GM18499 (cell line): ENCODE measurements around the gene CDK6.

Experiments
- ATAC-seq: cut with Tn5 transposase; IDR thresholded peaks from one replicate; pipeline ENCODE4 v1.9.1; 2021; ENCODE audit warnings: moderate number of reproducible peaks; ENCODE audit not compliant: insufficient read depth, unreplicated experiment

CDK6 gene

DNA sequence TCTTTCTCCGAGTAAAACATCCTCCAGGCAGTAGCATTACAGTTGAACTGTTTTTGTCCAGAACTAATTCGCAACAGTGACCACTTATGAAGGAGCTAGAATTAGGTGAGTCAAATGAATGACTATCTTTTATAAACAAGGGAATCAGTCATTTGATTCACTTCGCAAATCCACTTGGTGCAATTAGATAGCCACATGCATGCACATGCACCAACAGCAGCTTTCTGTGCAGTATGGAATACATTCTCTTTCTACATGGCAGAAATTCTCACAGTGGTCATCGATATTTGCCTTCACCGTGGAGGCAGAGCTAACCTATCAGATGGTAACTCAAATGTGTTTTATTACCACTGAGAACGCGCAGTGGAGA is 118.8 kb downstream of the CDK6 start:
- ATAC-seq = no peak

DNA sequence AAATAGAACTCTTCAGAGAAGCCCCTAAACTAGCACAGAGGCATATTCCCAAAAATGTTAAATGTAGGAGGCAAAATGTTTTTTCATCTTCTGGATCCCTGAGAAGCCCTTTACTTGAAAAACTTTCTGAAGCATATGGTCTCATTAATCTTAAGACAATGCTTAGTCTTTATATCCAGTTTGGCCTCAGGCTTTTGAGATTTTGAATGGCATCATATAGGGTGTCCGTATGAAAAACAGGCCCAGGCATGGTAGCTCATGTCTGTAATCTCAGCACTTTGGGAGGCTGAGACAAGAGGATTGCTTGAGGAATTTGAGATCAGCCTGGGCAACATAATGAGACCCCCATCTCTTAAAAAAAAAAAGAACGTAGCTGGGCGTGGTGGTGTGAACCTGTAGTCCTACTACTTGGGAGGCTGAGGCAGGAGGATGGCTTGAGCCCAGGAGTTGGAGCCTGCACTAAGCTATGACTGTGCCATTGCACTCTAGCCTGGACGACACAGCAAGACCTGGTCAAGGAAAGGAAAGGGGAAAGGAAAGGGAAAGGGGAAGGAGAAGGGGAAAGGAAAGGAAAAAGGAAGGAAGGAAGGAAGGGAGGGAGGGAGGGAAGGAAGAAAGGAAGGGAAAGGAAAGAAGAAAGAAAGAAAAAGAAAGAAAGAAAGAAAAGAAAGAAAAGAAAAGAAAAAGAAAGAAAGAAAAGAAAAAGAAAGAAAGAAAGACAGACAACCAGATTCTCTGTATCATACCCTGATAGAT is 119.4 kb downstream of the CDK6 start:
- no peak for ATAC-seq

DNA sequence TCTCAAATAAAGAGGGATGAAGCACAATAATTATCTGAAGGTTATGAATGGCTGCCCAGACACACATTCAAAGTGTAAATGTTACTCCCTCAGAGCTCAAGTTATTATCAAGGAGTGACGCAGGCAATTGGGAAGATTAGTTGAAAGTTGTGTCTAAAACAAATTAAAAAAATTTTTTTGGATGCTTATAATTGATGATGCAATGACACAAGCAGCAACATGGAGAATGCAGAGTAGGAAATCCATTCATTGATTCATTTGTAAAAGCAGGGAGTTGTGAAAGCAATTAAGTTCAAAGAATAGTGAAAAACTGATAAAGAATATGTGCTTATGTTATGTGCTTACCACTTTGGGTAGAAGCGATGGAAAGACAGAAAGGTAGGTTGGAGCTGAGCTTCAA is 120.4 kb downstream of the CDK6 start:
- ATAC-seq = no peak

DNA sequence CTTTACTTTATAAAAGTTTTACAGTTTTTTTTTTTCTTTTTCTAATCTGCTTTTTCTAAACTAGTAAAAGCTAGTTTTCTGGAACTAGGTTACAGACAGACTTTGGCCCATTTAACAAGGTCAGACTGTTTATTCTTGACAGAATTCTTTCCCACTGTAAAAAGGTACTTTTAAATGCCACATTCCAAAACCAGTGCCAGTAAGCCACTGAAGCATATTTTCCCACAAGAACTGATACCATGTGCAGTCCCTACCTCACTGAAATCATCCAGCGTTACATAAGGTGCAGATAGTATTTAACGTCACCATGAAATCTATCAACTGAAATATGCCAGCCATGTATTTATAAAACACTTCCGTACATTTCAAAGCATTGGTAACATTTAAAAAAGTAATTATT is 121.6 kb downstream of the CDK6 start:
- ATAC-seq = no peak

DNA sequence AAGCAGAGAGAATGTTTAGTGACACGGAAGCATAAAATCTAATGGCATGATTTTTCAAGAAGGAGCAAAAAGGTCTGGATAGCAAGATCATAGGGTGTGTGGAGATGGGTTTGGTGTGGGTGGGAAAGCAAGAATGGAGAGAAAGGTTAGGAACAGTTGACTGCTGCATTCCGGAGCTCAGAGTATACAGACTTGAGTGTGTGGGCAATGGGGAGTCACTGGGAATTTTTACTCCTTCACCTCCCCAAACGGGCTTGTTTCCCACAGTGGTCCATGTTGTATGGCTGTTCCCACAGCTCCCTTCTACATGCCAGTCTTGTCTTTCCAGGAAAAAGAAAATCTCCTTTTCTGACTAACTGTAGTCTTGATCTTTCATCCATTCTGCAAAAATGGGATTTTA is 122.1 kb downstream of the CDK6 start:
- ATAC-seq = no peak

DNA sequence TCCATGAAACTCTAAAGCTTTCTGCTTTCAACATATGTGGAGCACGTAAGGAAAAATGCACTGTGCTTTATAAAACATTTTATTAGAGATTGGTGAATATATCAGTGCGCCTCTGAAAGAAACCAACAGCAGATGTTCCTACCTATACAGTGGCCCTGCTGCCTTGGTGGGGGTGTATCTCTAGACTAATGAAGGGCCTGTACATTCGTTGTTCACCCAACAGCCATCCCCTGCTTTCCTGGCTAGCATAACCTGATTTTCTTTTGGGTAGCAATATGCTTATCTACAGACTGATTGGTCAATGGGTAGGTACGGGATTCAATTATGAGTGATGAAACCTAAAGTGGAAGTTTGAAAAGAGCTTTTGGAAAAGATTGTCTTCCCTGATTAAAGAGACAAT is 126.5 kb downstream of the CDK6 start:
- no peak for ATAC-seq

DNA sequence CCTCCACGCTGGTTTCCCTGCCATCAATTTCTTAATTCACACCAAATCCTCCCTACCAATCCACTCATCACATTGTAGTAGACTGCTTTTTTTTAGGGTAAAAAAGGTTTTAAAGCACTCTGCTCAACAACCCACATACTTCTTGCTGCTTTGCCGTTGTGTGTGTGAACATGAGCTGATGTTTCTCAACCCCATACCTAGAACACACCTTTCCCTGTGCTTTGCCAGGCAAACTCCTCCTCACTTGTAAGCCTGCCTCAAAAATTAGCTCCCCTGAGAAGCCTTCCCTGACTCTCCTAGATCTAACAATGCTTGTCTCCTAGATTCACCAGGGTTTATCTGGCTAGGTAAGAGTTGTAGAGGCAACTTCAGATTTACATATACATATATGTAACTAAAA is 127.2 kb downstream of the CDK6 start:
- ATAC-seq = no peak

DNA sequence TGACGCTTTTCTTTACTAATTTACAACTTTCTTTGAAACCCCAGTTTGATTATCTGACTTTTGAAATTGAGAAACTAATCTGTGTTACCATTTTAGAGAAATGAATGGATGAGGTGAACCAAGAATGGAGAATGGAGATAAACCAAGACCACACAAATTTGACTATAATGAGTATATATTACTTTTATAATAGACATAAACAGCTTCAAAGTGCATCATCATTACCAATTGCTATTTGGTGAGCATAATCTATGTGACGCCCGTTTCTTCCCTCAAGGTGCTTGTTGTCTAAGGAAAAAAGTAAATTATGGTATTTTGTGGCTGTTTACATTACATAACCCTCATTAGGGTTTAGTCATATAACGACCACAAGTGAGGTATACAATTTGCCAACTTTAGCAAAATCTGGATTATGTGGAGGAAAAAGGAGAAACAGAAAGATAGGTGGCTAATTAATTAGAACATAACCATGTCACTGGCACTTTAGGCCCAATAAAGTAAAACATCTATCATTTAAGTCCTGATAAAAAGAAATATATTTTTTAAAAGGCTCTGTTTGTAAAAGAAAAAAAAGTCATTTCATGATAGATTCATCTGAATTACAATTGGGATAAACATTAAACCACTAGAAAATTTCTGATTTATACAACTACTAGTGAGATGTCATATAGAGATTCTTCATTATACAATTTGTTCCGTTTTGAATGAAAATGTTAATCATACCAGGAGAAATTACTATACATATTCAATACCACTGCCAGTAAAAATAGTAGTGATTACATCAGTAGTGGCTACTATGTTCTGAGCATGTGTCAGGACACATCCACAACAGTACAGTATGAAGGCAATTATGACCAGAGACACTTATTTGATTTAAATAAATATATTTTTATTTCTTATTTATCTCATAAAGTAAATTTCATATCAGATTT is 128.0 kb downstream of the CDK6 start:
- no peak for ATAC-seq

DNA sequence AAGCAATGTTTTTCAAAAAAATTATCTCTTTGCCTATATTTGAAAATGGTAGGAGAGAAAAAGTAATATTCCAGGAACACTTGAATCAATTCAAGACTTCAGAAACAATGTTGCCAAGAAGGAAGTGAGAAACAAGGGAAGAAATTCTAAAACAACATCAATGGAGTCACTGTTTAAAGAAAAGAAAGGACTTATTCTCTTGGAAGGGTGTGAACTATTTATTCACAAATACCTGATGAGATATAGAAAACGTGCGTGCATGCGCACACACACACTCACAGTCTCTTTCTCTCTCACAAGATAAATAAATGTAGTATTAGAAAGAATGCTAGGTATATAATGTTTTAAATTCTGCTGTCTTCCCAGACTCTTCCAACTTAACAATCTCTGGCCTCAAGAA is 128.9 kb downstream of the CDK6 start:
- ATAC-seq = no peak

DNA sequence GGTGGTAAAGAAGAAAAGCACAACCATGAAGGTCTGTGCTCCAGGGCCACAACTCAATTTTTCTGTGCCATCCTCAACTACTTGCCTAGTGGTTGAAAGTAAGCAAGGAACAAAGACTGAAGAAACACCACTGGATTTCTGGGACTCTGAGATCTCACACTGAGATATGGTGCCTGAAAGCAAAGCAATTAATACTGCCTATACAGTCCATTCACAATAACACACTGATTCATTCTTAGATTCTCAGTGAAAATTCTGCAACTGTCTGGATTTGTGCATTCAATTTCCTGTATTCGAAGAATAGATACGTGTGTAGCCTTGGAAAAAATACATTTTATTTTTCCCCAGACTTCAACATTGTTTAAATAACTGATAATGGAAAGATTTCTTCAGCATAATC is 129.8 kb downstream of the CDK6 start:
- no peak for ATAC-seq

DNA sequence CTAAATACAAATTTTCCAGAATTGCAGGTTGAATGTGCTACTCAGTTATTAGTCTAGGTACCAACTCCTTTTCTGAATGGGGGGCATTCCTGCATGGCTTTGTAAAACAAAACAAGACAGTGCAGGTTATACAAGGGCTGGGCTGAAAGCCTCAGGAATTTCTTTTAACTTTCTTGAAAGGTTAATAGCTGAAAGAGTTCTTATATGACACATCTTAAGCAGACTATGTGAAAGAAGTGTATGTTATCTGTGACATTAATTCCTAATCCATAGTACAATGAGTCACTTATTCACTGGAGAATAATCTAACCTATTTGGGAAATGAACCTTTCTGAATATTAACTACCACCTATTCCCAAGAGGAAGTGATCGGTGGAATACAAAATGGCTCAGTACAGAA is 130.5 kb downstream of the CDK6 start:
- no peak for ATAC-seq

DNA sequence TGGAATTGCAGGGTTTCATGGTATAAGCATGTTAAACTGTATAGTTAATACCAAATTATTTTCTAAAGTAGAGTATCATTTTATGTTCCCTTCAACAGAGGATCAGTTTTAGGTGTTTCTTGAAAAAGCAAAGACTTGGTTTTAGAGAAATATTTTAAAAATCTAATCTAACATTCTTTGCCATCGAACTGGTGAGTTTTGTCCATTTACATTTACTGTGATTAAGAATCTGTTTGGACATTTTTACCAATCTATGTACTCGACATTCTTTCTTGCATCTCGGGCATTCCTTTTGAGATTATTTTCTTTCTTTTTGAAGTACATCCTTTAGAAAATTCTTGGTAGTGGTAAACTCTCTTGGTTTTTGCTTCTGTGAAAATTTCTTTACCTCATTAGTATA is 131.5 kb downstream of the CDK6 start:
- no peak for ATAC-seq

DNA sequence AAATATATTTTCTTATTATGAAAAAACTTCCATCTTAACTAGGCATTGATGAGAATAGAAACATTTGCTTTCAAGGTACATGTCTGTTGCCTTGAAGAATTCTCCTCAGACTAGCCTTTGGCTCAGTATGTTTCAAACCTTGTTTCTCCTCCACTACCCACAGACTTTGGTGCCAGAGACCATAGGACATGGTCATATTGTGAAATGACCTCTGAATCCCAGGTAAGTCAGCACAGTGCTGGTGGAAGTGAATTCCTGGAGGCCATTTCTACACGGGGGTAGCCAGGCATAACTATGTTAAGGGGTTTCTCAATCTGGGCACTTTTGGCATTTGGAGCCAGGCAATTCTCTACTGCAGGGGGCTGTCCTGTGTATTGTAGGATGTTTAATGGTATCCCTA is 133.8 kb downstream of the CDK6 start:
- ATAC-seq = no peak

DNA sequence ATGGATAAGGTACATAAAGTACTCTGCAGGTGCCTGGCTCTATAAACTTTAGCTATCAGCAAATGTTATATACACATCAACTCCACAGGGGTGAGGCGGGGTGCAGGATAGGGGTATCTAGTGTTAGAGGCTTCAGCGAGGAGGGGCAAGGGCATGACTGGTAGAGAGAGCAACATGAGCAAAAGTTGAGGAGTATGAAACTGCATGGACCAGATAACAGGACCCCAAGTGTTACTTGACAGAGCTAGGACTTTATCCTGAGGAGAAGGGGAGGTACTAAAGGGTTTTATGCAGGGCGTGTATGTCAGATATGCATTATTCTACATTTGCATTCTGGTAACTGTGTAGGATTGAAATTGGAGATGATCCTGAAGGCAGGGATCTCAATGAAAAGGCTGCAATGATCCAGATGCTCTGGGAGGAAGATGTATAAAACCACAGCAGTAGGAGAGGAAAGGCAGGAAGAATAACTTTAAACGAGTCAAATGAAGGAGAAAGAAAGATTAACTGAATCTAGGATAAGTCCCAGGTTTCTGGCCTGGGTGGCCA is 136.3 kb downstream of the CDK6 start:
- no peak for ATAC-seq

DNA sequence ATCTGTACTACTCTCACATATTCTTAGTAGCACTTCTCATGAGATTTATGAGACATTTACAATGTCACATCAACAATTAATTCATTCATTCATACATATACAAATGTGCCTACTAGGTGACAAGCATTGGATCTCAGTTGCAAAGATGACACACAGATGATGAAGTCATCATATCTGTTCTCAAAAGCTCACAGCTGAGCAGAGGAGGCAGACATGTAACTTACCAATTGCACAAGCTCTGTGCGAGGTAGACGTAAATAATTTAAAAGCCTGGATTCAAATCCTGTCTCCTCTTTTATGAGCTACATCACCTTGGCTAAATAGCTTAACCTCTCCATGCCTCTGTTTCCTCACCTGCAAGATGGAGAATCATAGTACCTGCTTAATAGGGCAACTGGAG is 136.8 kb downstream of the CDK6 start:
- ATAC-seq = no peak

DNA sequence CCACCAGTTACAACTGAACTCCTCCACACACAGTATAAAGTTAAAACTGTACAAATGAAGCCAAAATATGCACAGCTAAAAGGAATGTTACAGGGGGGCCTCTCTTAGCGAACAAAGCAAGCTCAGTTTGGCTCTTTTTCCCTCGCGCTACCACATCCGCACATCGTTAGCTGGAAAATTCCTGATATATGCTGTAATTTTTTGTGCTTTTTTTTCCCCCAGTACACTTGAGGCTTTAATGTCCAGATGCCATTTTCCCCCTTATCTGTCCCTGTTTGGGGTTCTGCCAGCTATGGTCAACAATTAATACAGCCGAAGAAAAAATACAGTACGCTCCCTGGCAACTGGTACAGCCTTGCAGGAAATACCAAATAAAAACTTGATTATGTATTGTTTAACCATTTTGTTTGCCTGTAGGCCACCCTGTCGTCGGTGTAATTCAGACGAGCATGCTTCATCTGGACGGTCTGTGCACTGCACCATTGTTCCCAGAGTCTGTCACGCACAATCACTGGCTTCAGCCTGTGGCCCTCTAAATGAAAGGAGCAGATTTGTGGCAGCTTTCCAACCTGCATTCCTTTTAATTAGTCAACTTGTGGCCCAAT is 138.0 kb downstream of the CDK6 start:
- no peak for ATAC-seq

DNA sequence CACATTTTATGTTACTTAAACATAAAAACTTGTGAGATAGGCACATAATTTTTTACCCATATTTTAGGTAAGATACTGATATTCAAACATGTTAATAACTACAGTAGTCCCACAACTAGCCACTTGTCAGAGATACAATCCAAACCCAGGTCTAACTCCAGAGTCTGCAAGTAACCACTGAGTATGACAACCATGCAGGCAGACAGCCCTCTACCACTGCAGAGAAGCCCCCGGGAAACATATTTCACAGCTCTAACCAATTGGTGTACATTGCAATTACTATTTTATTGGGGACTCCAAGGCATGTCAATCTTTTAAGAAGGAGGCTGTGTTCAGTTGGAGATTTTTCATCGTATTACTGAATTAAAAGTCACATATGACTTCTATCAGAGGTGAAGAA is 139.0 kb downstream of the CDK6 start:
- no peak for ATAC-seq

DNA sequence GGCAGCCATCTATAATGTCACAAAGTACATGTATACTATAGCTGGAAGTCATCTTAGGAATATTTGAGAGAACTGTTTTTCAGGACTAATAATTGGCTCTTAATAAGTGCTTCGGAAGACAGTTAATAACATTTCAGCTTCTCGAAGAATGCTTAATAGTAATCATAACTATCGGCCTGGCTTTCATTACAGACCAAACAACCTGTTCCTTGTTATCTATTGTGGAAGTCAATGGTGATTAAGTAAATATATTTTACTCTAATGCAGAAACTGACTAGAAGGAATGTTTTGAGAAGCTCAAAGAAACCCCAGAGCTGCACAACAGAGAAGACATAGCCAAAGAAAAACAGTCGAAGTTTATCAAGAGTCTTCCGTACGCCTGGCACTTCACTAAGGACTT is 139.4 kb downstream of the CDK6 start:
- ATAC-seq = no peak

DNA sequence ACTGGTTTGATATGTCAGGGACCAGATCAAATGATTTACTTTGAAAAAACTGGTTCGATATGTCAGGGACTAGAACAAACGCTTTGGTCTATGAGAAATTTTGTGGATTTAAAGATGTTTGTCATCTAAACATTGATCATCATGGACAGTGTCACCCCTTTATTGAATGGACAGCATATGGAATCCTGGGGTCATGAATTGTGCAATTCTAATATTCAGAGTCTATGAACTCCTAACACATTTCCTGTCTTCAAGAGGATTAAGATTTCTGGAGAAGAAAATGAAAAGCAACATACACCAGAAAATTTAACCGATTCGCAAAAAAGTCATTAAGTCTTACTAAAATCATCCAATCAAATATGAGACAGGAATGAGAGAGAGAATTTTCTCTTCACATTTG is 139.8 kb downstream of the CDK6 start:
- no peak for ATAC-seq

DNA sequence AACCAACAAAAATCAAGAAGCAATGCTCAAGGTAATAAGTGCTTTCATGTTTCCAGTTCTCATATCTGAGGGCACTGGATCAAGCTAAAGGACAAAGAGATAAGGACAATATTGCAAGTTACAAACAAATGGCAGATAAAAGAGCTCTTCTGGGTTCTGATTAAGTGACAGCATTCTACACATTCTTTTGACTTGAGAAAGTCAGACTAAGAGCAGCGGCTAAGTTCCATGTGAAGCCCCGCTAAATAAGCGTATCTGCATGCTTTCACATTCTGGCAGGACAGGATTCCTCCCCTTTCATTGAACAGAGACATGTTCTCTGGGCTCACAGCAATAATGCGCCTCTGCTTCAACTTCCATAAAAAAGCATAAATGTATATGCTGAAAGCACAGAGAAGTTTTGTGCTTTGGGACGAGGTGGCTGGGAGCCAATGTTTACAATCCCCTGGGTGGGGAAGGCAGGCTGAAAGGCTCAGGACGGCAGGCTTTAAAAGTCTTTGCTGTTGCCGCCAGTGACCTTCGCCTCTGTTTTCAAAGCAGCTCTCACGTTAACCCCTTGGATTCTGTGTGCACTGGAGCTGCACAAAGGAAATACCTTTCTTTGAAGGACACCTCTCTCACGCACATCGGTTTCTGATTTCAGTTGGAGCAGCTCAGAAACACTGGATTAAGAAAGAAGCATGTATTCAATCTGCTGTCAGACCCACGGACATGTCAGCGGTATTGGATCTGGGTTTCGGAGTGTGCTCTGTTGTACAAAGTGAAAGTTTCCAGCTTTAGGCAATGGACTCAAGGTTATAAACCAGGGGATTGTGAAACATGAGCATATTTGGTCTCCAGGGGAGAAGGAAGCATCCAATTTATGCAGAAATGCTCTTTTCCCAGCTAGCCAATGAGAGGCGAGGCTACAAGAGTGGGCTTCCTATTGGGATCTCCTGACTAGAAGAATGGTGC is 140.8 kb downstream of the CDK6 start:
- ATAC-seq = no peak
